Epithelial cell of proximal tubule (primary cell): ENCODE measurements around the gene TTC32. TPM values are rescaled to one million over a fixed set of nuclear protein-coding genes. Genes with fewer than 3 reads are reported as not detected.
A peak's percentile ranks its signal among the peaks of the same experiment; 100 is the strongest.

ENCODE experiments used
- DNase-seq: peaks from one replicate; pipeline ENCODE4 v3.0.0-alpha.2; 2011; ENCODE audit warnings: low read depth
- H3K4me3 ChIP-seq: 2 replicates; pipeline ENCODE4 v1.5.1; 2011; ENCODE audit warnings: low read depth, mild to moderate bottlenecking, low read length
- total RNA-seq: library from RNA; depleted of rRNA; stranded (reverse); fragments of >200 nt; gene quantifications from 2 replicates; pipeline ENCODE4 v1.2.3, GENCODE V29; 2015
- TF ChIP-seq, protein P1 (sequence below): conservative IDR thresholded peaks from 2 replicates; pipeline ENCODE4 v1.5.1; 2012; ENCODE audit warnings: low read depth, mild to moderate bottlenecking, low read length

The TTC32 gene
- total RNA-seq, 1 donor from 2014 or later, result 6.5 TPM

DNA sequence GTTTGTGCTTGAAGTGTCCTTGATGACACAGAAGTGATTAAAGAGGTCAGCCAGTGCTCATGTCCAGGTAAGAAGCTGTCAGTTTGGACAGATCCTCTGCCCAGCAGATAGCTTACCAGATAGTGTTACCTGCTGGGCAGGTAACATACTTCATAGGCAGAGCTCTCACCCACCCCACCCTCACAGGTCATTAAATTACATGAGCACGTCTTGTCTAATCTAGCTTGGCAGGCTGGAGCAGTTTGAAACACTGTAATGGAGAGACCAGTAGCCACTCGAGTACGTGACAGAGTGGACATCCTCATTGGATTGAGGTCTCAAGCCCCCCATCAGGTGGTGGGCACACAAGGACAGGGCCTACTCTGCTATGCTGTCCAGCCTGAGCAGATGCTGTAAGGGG lies 27.1 kb downstream of the TTC32 start:
- TF ChIP-seq, protein P1, sequence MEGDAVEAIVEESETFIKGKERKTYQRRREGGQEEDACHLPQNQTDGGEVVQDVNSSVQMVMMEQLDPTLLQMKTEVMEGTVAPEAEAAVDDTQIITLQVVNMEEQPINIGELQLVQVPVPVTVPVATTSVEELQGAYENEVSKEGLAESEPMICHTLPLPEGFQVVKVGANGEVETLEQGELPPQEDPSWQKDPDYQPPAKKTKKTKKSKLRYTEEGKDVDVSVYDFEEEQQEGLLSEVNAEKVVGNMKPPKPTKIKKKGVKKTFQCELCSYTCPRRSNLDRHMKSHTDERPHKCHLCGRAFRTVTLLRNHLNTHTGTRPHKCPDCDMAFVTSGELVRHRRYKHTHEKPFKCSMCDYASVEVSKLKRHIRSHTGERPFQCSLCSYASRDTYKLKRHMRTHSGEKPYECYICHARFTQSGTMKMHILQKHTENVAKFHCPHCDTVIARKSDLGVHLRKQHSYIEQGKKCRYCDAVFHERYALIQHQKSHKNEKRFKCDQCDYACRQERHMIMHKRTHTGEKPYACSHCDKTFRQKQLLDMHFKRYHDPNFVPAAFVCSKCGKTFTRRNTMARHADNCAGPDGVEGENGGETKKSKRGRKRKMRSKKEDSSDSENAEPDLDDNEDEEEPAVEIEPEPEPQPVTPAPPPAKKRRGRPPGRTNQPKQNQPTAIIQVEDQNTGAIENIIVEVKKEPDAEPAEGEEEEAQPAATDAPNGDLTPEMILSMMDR, result no peak
- DNase-seq, result no peak
- H3K4me3 ChIP-seq, result no peak overlapping the region

DNA sequence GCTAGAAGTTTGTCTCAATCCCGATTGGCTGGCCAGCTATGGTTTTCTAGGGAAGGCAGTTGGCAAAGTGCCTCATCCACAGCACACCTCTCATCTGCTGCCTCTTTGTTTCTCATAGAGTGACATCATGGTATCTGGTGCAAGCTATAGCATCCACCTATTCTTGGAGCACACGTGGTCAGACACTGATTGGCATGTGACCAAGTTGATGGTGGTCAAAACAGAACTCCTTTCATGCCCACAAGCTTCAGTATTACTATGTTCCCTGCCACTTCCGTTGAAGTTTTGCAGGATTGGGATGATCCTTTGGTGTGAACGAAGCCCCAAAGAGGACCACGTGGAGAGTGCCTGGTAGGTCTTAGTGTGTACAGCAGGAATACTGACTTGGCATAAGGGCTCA lies 28.8 kb downstream of the TTC32 start:
- TF ChIP-seq, protein P1, result no peak
- no peak for DNase-seq
- no peak overlapping the region for H3K4me3 ChIP-seq

- TF ChIP-seq, protein P1, result no peak
- no peak overlapping the region for H3K4me3 ChIP-seq
- DNase-seq, result no peak
Measured at GRCh38 chr2:19872302-19872701, 29.5 kb downstream of the TTC32 start.

GRCh38 chr2:19871836-19872235 lies 29.9 kb downstream of the TTC32 start:
- DNase-seq, result no peak
- H3K4me3 ChIP-seq, result no peak overlapping the region
- TF ChIP-seq, protein P1, result no peak

- TF ChIP-seq, protein P1, result no peak
- no peak overlapping the region for H3K4me3 ChIP-seq
- DNase-seq, result no peak
Measured at GRCh38 chr2:19870792-19871191, 31.0 kb downstream of the TTC32 start.

DNA sequence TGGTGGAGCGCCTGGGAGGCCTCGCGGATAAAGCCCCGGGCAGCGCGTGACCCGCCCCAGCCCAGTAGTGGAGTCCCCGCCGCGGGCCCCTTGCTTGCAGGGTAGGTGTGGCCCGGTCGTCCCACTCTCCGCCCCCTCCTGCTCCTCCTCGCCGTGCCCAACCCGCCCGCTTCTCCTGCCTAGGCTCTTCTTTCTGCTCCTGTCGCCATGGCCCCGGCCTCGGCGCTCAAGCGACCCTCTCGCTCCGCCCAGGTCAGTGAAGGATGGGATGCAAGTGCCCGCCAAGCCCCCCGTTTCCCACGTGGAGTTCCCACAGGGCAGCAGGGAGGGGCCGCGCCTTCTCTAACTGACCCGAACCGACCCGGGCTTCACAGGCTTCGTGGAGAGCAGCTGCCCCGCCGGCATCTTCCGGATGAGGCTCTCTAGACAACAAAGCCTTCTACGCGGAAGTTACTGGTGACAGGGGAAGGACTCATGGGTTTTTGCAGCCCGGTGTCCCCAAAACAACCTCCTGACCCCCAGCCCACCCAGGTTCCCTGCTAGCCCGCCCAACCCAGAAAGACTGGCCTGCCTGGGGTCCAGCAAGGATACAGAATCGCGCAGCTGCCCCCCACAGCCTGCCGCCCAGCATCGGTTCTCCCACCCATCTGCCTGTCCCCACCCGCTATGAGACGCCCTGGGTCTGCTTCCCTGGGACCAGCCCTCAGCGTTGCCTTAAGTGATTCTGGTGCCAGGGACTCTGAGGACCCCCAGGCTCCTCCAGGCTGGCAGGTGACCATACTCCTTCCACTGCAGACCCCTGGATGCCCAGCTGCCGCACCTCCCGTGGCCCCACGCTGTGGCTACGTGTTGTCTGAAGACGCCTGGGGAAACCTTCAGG lies 32.8 kb downstream of the TTC32 start:
- H3K4me3 ChIP-seq, result peak overlapping the region; percentile 55
- no peak for DNase-seq
- TF ChIP-seq, protein P1, result no peak

- no peak for DNase-seq
- peak overlapping the region; percentile 55 for H3K4me3 ChIP-seq
- TF ChIP-seq, protein P1, result no peak
Measured at GRCh38 chr2:19868224-19868623, 33.6 kb downstream of the TTC32 start.
